Measurements from ENCODE around the gene HYPK. TPM values are rescaled to one million over a fixed set of nuclear protein-coding genes. Genes with fewer than 3 reads are reported as not detected.
"Not testable (repeated sequence)": the region's sequence is repeated elsewhere in the genome, so short reads cannot be mapped to it uniquely, and the experiment has no call there.

HYPK gene
- total RNA-seq, 1 donor from 2014 or later: 33.8 TPM

DNA sequence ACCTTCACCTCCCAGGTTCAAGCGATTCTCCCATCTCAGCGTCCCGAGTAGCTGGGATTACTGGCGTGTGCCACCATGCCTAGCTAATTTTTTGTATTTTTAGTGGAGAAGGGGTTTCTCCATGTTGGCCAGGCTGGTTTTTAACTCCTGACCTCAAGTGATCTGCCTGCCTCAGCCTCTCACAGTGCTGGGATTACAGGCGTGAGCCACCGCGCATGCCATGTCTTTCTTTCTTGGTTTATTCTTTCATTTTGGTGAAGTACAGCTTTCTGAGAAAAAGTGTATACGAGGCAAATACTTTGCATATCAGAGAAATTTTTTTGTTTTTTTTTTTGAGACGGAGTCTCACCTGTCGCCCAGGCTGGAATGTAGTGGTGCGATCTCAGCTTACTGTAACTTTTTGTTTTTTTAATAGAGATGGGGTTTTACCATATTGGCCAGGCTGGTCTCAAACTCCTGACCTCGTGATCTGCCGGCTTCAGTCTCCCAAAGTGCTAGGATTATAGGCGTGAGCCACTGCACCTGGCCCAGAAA is 31.2 kb downstream of the HYPK start:
- H3K27me3 Mint-ChIP-seq; H3K9me3 Mint-ChIP-seq; intact Hi-C loops (cut with micrococcal nuclease); DNase-seq: not testable (repeated sequence)
- H3K27ac Mint-ChIP-seq: peak overlapping the region; percentile 35
- H3K4me1 Mint-ChIP-seq: peaks cover 30% of the 10 kb centered on the region
- peaks cover 55% of the 10 kb centered on the region for H3K36me3 Mint-ChIP-seq (ENCODE audit: low read depth)
- H3K4me3 Mint-ChIP-seq: peak overlapping the region; percentile 66

DNA sequence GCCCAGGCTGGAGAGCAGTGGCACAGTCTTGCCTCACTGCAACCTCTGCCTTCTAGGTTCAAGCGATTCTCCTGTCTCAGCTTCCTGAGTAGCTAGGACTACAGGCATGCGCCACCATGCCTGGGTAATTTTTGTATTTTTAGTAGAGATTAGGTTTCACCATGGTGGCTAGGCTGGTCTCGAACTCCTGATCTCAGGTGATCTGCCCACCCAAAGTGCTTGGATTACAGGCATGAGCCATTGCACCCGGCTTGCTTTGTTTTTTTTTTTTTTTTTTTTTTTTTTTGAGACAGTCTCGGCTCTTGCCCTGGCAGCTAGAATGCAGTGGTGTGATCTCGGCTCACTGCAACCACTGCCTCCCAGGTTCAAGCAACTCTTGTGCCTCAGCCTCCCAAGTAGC is 32.1 kb downstream of the HYPK start:
- not testable (repeated sequence) for H3K27me3 Mint-ChIP-seq

DNA sequence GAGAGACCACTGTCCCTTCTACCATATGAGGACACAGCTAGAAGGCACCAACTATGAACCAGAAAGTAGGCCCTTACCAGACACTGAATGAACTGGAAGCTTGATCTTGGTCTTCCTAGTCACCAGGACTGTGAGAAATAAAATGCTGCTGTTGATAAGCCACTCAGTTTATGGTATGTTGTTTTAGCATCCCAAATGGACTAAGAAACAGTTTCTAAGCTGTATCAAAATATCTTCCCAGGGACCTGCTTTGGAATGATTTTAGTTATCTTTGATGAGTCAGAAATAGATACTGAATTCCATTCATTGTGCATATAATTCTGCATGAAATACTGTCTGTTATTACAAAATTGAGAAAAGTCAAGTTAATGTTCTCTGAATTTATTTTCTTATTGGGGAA is 45.0 kb downstream of the HYPK start:
- H3K4me3 Mint-ChIP-seq: no peak overlapping the region
- no peaks in the 10 kb centered on the region for H3K9me3 Mint-ChIP-seq
- H3K4me1 Mint-ChIP-seq: peaks cover 2% of the 10 kb centered on the region
- peaks cover 44% of the 10 kb centered on the region for H3K36me3 Mint-ChIP-seq (ENCODE audit: low read depth)
- intact Hi-C loops (cut with micrococcal nuclease): no loop called here
- no peaks in the 10 kb centered on the region for H3K27me3 Mint-ChIP-seq
- no peak overlapping the region for H3K27ac Mint-ChIP-seq
- no peak for DNase-seq

More for the DNA sequence above, 32.1 kb downstream of the HYPK start:
- DNase-seq; H3K27ac Mint-ChIP-seq; H3K9me3 Mint-ChIP-seq; intact Hi-C loops (cut with micrococcal nuclease): not testable (repeated sequence)
- Mint-ChIP-seq H3K36me3 (ENCODE audit: low read depth) (peaks cover 54% of the 10 kb centered on the region), H3K4me3 (peak overlapping the region; percentile 66), H3K4me1 (peaks cover 29% of the 10 kb centered on the region)

DNA sequence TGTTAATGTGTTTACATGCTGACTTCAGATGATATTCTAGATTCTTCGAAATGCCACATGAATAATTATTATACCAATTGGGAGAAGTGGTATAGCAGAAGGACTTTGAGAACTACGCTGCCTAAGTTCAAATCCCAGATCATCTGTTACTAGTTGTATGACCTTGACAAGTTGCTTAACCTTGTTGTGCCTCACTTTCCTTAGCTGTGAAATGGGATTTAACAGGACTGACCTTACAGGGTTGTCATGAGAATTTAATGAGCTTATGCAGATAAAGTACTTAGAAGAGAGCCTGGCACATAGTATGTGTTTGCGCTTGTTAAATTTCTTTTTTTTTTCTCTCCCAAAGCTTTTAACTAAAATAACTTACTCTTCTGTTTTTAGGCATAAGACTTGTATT is 50.9 kb downstream of the HYPK start:
- H3K36me3 Mint-ChIP-seq (ENCODE audit: low read depth): peaks cover 50% of the 10 kb centered on the region
- H3K27ac Mint-ChIP-seq: no peak overlapping the region
- intact Hi-C loops (cut with micrococcal nuclease): no loop called here
- no peak for DNase-seq
- H3K27me3 Mint-ChIP-seq: no peaks in the 10 kb centered on the region
- H3K9me3 Mint-ChIP-seq: no peaks in the 10 kb centered on the region
- no peak overlapping the region for H3K4me3 Mint-ChIP-seq
- H3K4me1 Mint-ChIP-seq: peaks cover 3% of the 10 kb centered on the region

DNA sequence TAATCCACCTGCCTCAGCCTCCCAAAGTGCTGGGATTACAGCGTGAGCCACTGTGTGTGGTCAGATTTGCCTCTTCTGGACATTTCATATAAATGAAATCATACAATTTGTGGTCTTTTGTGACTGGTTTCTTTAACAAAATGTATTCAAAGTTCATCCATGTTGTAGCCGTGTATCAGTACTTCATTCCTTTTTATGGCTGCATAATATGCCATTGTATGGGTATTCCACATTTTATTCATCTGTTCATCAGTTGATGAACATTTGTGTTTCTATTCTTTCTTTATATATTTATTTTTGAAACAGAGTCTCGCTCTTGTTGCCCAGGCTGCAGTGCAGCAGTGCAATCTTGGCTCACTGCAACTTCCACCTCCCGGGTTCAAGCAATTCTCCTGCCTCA is 52.2 kb downstream of the HYPK start:
- intact Hi-C loops (cut with micrococcal nuclease): no loop called here
- H3K9me3 Mint-ChIP-seq: no peaks in the 10 kb centered on the region
- no peak overlapping the region for H3K4me3 Mint-ChIP-seq
- H3K4me1 Mint-ChIP-seq: peaks cover 3% of the 10 kb centered on the region
- H3K27me3 Mint-ChIP-seq: no peaks in the 10 kb centered on the region
- DNase-seq: no peak
- H3K27ac Mint-ChIP-seq: no peak overlapping the region
- peaks cover 57% of the 10 kb centered on the region for H3K36me3 Mint-ChIP-seq (ENCODE audit: low read depth)

Other genes starting within 250 kb of the HYPK start
- gene PPIP5K1, start 210.4 kb upstream of the HYPK start, total RNA-seq: 57.8 and 60.0 TPM in 2 replicates
- gene CKMT1B, start 206.6 kb upstream of the HYPK start, total RNA-seq: 0.66 and 0.77 TPM in 2 replicates
- gene STRC, start 181.8 kb upstream of the HYPK start, total RNA-seq: 0.05 and 0.45 TPM in 2 replicates
- 8.9 and 10.0 TPM in 2 replicates for gene CATSPER2, start 151.8 kb upstream of the HYPK start, total RNA-seq
- 0.28 and 0.66 TPM in 2 replicates for gene CKMT1A, start 106.7 kb upstream of the HYPK start, total RNA-seq
- 313 and 336 TPM in 2 replicates for gene PDIA3, start 54.2 kb upstream of the HYPK start, total RNA-seq
- gene ELL3, start 23.6 kb upstream of the HYPK start, total RNA-seq: 1.2 and 1.3 TPM in 2 replicates
- gene SERF2, start 8.3 kb upstream of the HYPK start, total RNA-seq: 524 TPM in 2 replicates
- 0.28 and 0.33 TPM in 2 replicates for gene SERINC4, start 379 bp upstream of the HYPK start, total RNA-seq
- 49.3 and 51.3 TPM in 2 replicates for gene MFAP1, start 24.1 kb downstream of the HYPK start, total RNA-seq
- 76.6 and 80.4 TPM in 2 replicates for gene WDR76, start 26.4 kb downstream of the HYPK start, total RNA-seq

Data from activated CD4-positive, alpha-beta T cell treated with anti-CD3 and anti-CD28 coated beads, Interleukin-2, amount 10 ng/mL, durations not matched to agents 24 days and 14 days (primary cell).